A549 (cell line): ENCODE results near the gene CELF6. TPM values are rescaled to one million over a fixed set of nuclear protein-coding genes. Genes with fewer than 3 reads are reported as not detected.
A peak's percentile ranks its signal among the peaks of the same experiment; 100 is the strongest.

Experiments used
- ATAC-seq, 2 experiments: fragments of 200-7000 bp in 1 of 2; fragments of >200 bp in 1 of 2; cut with Nextera tagmentation in 1 of 2; cut with Tn5 transposase in 1 of 2; 3 replicates each; pipeline versions ENCODE4 v1.8.0 to v1.9.1; 2018 to 2020; ENCODE audit warnings: mild to moderate bottlenecking in 1 of 2, moderate library complexity in 1 of 2
- CTCF ChIA-PET: fragments of 300-600 bp; sonication (Branson Sonifier 250); formaldehyde crosslinking; extraction: SDS; loops from one replicate; lab custom pipeline; 2021; ENCODE audit warnings: antibody characterized with exemption, inconsistent platforms; lab: Yijun Ruan, JAX
- POLR2A ChIA-PET: fragments of 350-600 bp; formaldehyde crosslinking; extraction: SDS; loops from one replicate; lab custom pipeline; 2021; ENCODE audit warnings: antibody characterized with exemption, inconsistent platforms; lab: Yijun Ruan, JAX
- DNase-seq, 2 experiments: peaks; one replicate each; pipeline versions ENCODE4 v3.0.0 to v3.0.0-alpha.2; 2011 to 2016; ENCODE audit warnings: low read depth in 1 of 2, low spot score in 1 of 2
- FAIRE-seq: peaks from 2 replicates; lab custom pipeline; 2011; peaks lifted over from hg19 to GRCh38; lab: Jason Lieb, UNC
- H3K27ac ChIP-seq, 2 experiments: fragments of >200 bp; sonication (Bioruptor Twin); formaldehyde crosslinking; 3 replicates each; pipeline ENCODE4 v1.5.1; 2016 to 2017
- H3K4me1 ChIP-seq: fragments of >200 bp; sonication (Bioruptor Twin); formaldehyde crosslinking; 3 replicates; pipeline ENCODE4 v1.6.1; 2016
- H3K4me2 ChIP-seq: fragments of >200 bp; sonication (Bioruptor Twin); formaldehyde crosslinking; 3 replicates; pipeline ENCODE4 v1.6.1; 2016
- H3K4me3 ChIP-seq: fragments of >200 bp; sonication (Bioruptor Twin); formaldehyde crosslinking; 3 replicates; pipeline ENCODE4 v1.5.1; 2016
- H3K9me3 ChIP-seq: fragments of >200 bp; sonication (Bioruptor Twin); formaldehyde crosslinking; 3 replicates; pipeline ENCODE4 v1.6.1; 2016
- CHD2 ChIP-seq: fragments of 150-350 bp; IDR thresholded peaks from 2 replicates; pipeline ENCODE4 v1.6.1; 2014; ENCODE audit warnings: low read length; ENCODE audit not compliant: partially characterized antibody
- CTCF ChIP-seq: fragments of >200 bp; sonication (Bioruptor Twin); formaldehyde crosslinking; IDR thresholded peaks from 3 replicates; pipeline ENCODE4 v1.5.1; 2016
- EP300 ChIP-seq, 2 experiments: fragments of >200 bp; sonication (Bioruptor Twin); formaldehyde crosslinking; IDR thresholded peaks; 2 replicates in 1 of 2; 3 replicates in 1 of 2; pipeline ENCODE4 v1.6.1; 2016 to 2017
- ESRRA ChIP-seq: fragments of 150-350 bp; IDR thresholded peaks from 2 replicates; pipeline ENCODE4 v1.6.1; 2014; ENCODE audit warnings: mild to moderate bottlenecking, low read length, borderline replicate concordance
- FOSB ChIP-seq: fragments of 250-450 bp; sonication (Bioruptor Pico); IDR thresholded peaks from 2 replicates; pipeline ENCODE4 v1.5.0; 2020; ENCODE audit warnings: mild to moderate bottlenecking, moderate library complexity
- FOSL2 ChIP-seq, 2 experiments: fragments of 450-650 bp in 1 of 2; fragments of >200 bp in 1 of 2; sonication (Bioruptor Twin) in 1 of 2; formaldehyde crosslinking; IDR thresholded peaks; 2 replicates each; pipeline versions ENCODE4 v1.5.0 to v1.6.1; 2016 to 2020; ENCODE audit warnings: mild to moderate bottlenecking in 1 of 2, moderate library complexity in 1 of 2
- HEYL ChIP-seq: fragments of 250-450 bp; sonication (Bioruptor Pico); IDR thresholded peaks from 2 replicates; pipeline ENCODE4 v1.8.0; 2021; ENCODE audit warnings: mild to moderate bottlenecking, moderate library complexity
- HOXB13 ChIP-seq: fragments of 250-450 bp; sonication (Bioruptor Pico); IDR thresholded peaks from 2 replicates; pipeline ENCODE4 v1.5.0; 2020; ENCODE audit warnings: low read depth, mild to moderate bottlenecking, moderate library complexity
- HOXB5 ChIP-seq: fragments of 250-450 bp; sonication (Bioruptor Pico); IDR thresholded peaks from 2 replicates; pipeline ENCODE4 v1.5.0; 2020; ENCODE audit warnings: mild to moderate bottlenecking, moderate library complexity
- MAX ChIP-seq: IDR thresholded peaks from 2 replicates; pipeline ENCODE4 v1.6.1; 2012
- NFE2L2 ChIP-seq: fragments of 150-350 bp; conservative IDR thresholded peaks from 2 replicates; pipeline ENCODE4 v1.6.1; 2014; ENCODE audit warnings: low read length
- PHF8 ChIP-seq: fragments of 200-600 bp; sonication (generic); IDR thresholded peaks from 2 replicates; pipeline ENCODE4 v1.6.1; 2016; ENCODE audit warnings: low read depth, mild to moderate bottlenecking, antibody characterized with exemption, moderate library complexity, borderline replicate concordance
- RAD21 ChIP-seq, 2 experiments: fragments of >200 bp in 1 of 2; sonication (Bioruptor Twin) in 1 of 2; formaldehyde crosslinking in 1 of 2; IDR thresholded peaks in 1 of 2; conservative IDR thresholded peaks in 1 of 2; 2 replicates in 1 of 2; 3 replicates in 1 of 2; pipeline ENCODE4 v1.6.1; 2012 to 2018; ENCODE audit warnings: inconsistent platforms in 1 of 2
- RFX5 ChIP-seq: fragments of 450-650 bp; IDR thresholded peaks from 2 replicates; pipeline ENCODE4 v1.7.1; 2014; ENCODE audit warnings: antibody characterized with exemption, mild to moderate bottlenecking, moderate library complexity
- SMC3 ChIP-seq: fragments of >200 bp; sonication (Bioruptor Twin); formaldehyde crosslinking; IDR thresholded peaks from 3 replicates; pipeline ENCODE4 v1.6.1; 2018; ENCODE audit warnings: inconsistent platforms
- TP53 ChIP-seq: fragments of 250-450 bp; sonication (Bioruptor Pico); IDR thresholded peaks from 2 replicates; pipeline ENCODE4 v1.5.0; 2021; ENCODE audit warnings: mild to moderate bottlenecking, moderate library complexity
- ZC3H11A ChIP-seq: fragments of 450-650 bp; IDR thresholded peaks from 2 replicates; pipeline ENCODE4 v1.6.1; 2014; ENCODE audit warnings: antibody characterized with exemption, mild to moderate bottlenecking
- ZFP36 ChIP-seq: fragments of 450-650 bp; IDR thresholded peaks from 2 replicates; pipeline ENCODE4 v1.6.1; 2014; ENCODE audit warnings: borderline replicate concordance; ENCODE audit not compliant: partially characterized antibody
- ZNF302 ChIP-seq: fragments of 250-450 bp; sonication (Bioruptor Pico); IDR thresholded peaks from 2 replicates; pipeline ENCODE4 v1.9.0; 2021; ENCODE audit warnings: inconsistent platforms, mild to moderate bottlenecking, moderate library complexity
- ZSCAN20 ChIP-seq: fragments of 250-450 bp; sonication (Bioruptor Pico); IDR thresholded peaks from 2 replicates; pipeline ENCODE4 v1.8.0; 2022; ENCODE audit warnings: mild to moderate bottlenecking, moderate library complexity
- WGBS: methylation state at CpG from one replicate; pipeline ENCODE4 v1.1.6; 2017; ENCODE audit errors: missing lambda C conversion rate; 5-methylcytosine and 5-hydroxymethylcytosine counted together
- polyA plus RNA-seq, 4 experiments: library from polyadenylated mRNA; depleted of rRNA in 3 of 4; stranded (reverse); fragments of >200 nt; fragmentation: RNase III in 1 of 4; extraction: RNeasy Plus Mini Kit Qiagen cat#74134 plus additional on column Dnase treatment in 1 of 4; gene quantifications; 2 replicates in 3 of 4; 3 replicates in 1 of 4; pipeline ENCODE4 v1.2.3, GENCODE V29; 2011 to 2017

The CELF6 gene
- polyA plus RNA-seq, 2 of the 4 experiments (the other 2 are of a cell fraction) = 0.16 TPM; not detected in 1

GRCh38 chr15:72342385-72342784 is 22.4 kb upstream of the CELF6 start:
- CTCF ChIA-PET = interaction anchor here (1.3 to 6.2 kb wide), 4 partner anchors 9 to 257 kb away, joined by 4 to 39 read pairs (median 6); no protein-coding TSS in a partner anchor
- POLR2A ChIA-PET = no interaction called here
- FAIRE-seq (no peak), DNase-seq (peak in 1 of 2 experiments; percentile 63), ATAC-seq (peak; percentile 16 to 49; a peak in 3 of 6 replicates)
- Histone ChIP-seq H3K9me3 (no peaks in the 10 kb centered on the region), H3K4me1 (peaks cover 34% of the 10 kb centered on the region), H3K4me3 (no peak overlapping the region), H3K4me2 (no peak overlapping the region), H3K27ac (peak overlapping the region in 1 of 2 experiments; percentile 1; a peak in 1 of 6 replicates)
- TF ChIP-seq CTCF (peak; percentile 54), RAD21 (conservative IDR thresholded peaks at IDR 0.05 in 1 of 2, IDR thresholded peaks at IDR 0.05 in 1 of 2) (peak; percentile 68 to 77), ESRRA (no peak), SMC3 (peak; percentile 26; the same call in 1 of the 3 replicates), CHD2 (no peak), FOSB (CRISPR knock-in tag) (no peak), RFX5 (no peak)
- WGBS = 76% methylated on average over 11 of the region's 11 CpGs

DNA sequence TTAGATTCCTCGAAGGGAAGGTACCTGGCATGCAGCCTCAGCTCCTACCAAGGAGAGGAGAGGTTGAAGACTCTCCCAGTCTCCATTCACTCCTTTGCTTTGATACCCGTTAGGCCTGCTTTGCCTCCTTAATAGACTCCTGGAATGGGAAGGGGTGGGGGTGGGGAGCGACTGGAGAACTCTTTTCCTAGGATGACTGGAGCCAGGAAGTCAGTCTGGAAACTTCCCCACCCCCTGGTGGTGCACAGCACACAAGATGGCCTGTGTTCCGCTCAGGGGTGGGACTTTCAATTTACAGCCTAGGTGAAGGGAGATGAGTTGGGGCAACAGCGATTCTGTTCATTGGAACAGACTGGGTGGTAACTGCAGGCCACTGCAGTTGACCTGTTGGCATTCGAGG is 21.4 kb upstream of the CELF6 start:
- ATAC-seq = peak in 1 of 2 experiments; percentile 56; a peak in 3 of 6 replicates
- TF ChIP-seq FOSL2 (IDR thresholded peaks at IDR 0.05) = no peak
- TF ChIP-seq FOSL2 (CRISPR knock-in tag; IDR thresholded peaks at IDR 0.05) = no peak
- TF ChIP-seq ZNF302 (CRISPR knock-in tag) = no peak
- TF ChIP-seq EP300 (IDR thresholded peaks at IDR 0.05) = no peak
- 0 out of 2 replicates have a peak, but pooled peaks have one; percentile 32 for TF ChIP-seq ZSCAN20 (CRISPR knock-in tag)
- no peak for TF ChIP-seq ZC3H11A
- no peak for TF ChIP-seq HOXB13 (CRISPR knock-in tag)
- TF ChIP-seq ESRRA = no peak
- no peak for TF ChIP-seq HEYL
- no peak for TF ChIP-seq MAX
- 0 out of 2 replicates have a peak, but pooled peaks have one; percentile 32 for TF ChIP-seq HOXB5 (CRISPR knock-in tag)
- TF ChIP-seq ZFP36 = no peak
- no peak for TF ChIP-seq PHF8
- 0 out of 3 replicates have a peak, but pooled peaks have one; percentile 10 for TF ChIP-seq SMC3
- no peak for TF ChIP-seq NFE2L2
- no peak for TF ChIP-seq TP53 (CRISPR knock-in tag)
- peak; percentile 16; the same call in 1 of the 3 replicates for TF ChIP-seq CTCF
- DNase-seq = peak in 1 of 2 experiments; percentile 65
- POLR2A ChIA-PET = no interaction called here
- H3K4me1 ChIP-seq = peaks cover 34% of the 10 kb centered on the region
- WGBS = 84% methylated on average over 6 of the region's 6 CpGs
- H3K4me2 ChIP-seq = no peak overlapping the region
- no peak for FAIRE-seq
- CTCF ChIA-PET = interaction anchor here (0.7 to 6.2 kb wide), 11 partner anchors 10 to 821 kb away, joined by 3 to 39 read pairs (median 4); no protein-coding TSS in a partner anchor
- H3K27ac ChIP-seq = peak overlapping the region; percentile 13 to 83; a peak in 5 of 6 replicates
- H3K9me3 ChIP-seq = no peaks in the 10 kb centered on the region
- no peak overlapping the region for H3K4me3 ChIP-seq
